ENCODE results near the gene LMTK3.

The LMTK3 gene

GRCh38 chr19:48443731-48444128, 67.9 kb downstream of the LMTK3 start:
- no peak for DNase-seq

- no peak for DNase-seq
These were observed 68.4 kb downstream of the LMTK3 start for GRCh38 chr19:48443256-48443655.

- DNase-seq: no peak
These were observed 69.3 kb downstream of the LMTK3 start for GRCh38 chr19:48442116-48443035.

GRCh38 chr19:48441360-48442050, 70.1 kb downstream of the LMTK3 start:
- no peak for DNase-seq

- DNase-seq: no peak
These were observed 75.0 kb downstream of the LMTK3 start for GRCh38 chr19:48436586-48436985.

Data from amniotic stem cell (primary cell).